K562 (cell line): ENCODE results near the gene TDRD12. TPM values are rescaled to one million over a fixed set of nuclear protein-coding genes. Genes with fewer than 3 reads are reported as not detected.

Experiments
- ATAC-seq: fragments of 200-7000 bp; cut with Tn5 transposase; 3 replicates; pipeline ENCODE4 v1.9.1; 2020; ENCODE audit warnings: moderate library complexity
- BruUV-seq: library from RNA; stranded (reverse); fragments of 400-500 nt; replicated peaks from 2 replicates; lab custom pipeline; 2021; lab: Mats Ljungman, UMichigan
- CTCF ChIA-PET: fragments of 300-600 bp; formaldehyde crosslinking; extraction: SDS; loops from one replicate; lab custom pipeline; 2021; ENCODE audit warnings: low intra/inter-chr PET ratio; lab: Yijun Ruan, JAX
- POLR2A ChIA-PET: fragments of 300-600, 350-650 bp; sonication (Branson Sonifier 250); formaldehyde crosslinking; extraction: SDS; loops from one replicate; lab custom pipeline; 2021; ENCODE audit warnings: antibody characterized with exemption, inconsistent platforms; lab: Yijun Ruan, JAX
- DNase-seq, 4 experiments: peaks; one replicate each; pipeline versions ENCODE4 v3.0.0 to v3.0.0-alpha.2; 2011 to 2018; ENCODE audit warnings: low spot score in 3 of 4, mixed read lengths in 3 of 4; ENCODE audit errors: extremely low read depth in 1 of 4
- FAIRE-seq: peaks from 2 replicates; lab custom pipeline; 2011; peaks lifted over from hg19 to GRCh38; lab: Jason Lieb, UNC
- H2AFZ ChIP-seq: 2 replicates; pipeline ENCODE4 v1.6.0; 2011; ENCODE audit warnings: low read depth, low read length, control low read depth, inconsistent platforms
- H3K27ac ChIP-seq: fragments of 200-600 bp; 3 replicates; pipeline ENCODE4 v1.8.0; 2011; ENCODE audit warnings: low read depth, mild to moderate bottlenecking, control low read depth, inconsistent platforms, low read length, moderate library complexity, mixed read lengths; ENCODE audit errors: extremely low read depth
- H3K27me3 ChIP-seq, 2 experiments: fragments of 300-600 bp in 1 of 2; 2 replicates in 1 of 2; 3 replicates in 1 of 2; pipeline versions ENCODE4 v1.6.0 to v1.8.0; 2011; ENCODE audit warnings: inconsistent platforms in 2 of 2, low read length in 2 of 2, mild to moderate bottlenecking in 1 of 2, mixed read lengths in 1 of 2, moderate library complexity in 1 of 2; ENCODE audit not compliant: control insufficient read depth in 2 of 2, insufficient read depth in 2 of 2
- H3K36me3 ChIP-seq: fragments of 300-600 bp; 3 replicates; pipeline ENCODE4 v1.8.0; 2011; ENCODE audit warnings: mild to moderate bottlenecking, low read length, inconsistent platforms; ENCODE audit not compliant: control insufficient read depth, insufficient read depth
- H3K4me1 ChIP-seq, 2 experiments: fragments of 200-600 bp in 1 of 2; replicated peaks in 1 of 2; 2 replicates in 1 of 2; 3 replicates in 1 of 2; pipeline versions ENCODE4 v1.5.1 to v1.8.0; 2011; ENCODE audit warnings: inconsistent platforms in 2 of 2, low read length in 2 of 2, mild to moderate bottlenecking in 1 of 2, mixed read lengths in 1 of 2, moderate library complexity in 1 of 2; ENCODE audit not compliant: control insufficient read depth in 2 of 2, insufficient read depth in 2 of 2
- H3K4me2 ChIP-seq: 2 replicates; pipeline ENCODE4 v1.6.1; 2011; ENCODE audit warnings: low read length, control low read depth, inconsistent platforms, mixed read lengths; ENCODE audit not compliant: insufficient read depth
- H3K4me3 ChIP-seq: fragments of 200-600 bp; sonication (generic), shearing (Covaris generic); 2 replicates; pipeline ENCODE4 v1.5.1; 2016; ENCODE audit warnings: control low read depth, inconsistent platforms
- H3K79me2 ChIP-seq: fragments of 200-600 bp; 3 replicates; pipeline ENCODE4 v1.8.0; 2011; ENCODE audit warnings: low read length, inconsistent platforms; ENCODE audit not compliant: control insufficient read depth, insufficient read depth
- H3K9ac ChIP-seq, 2 experiments: 2 replicates each; pipeline versions ENCODE4 v1.6.0 to v1.6.1; 2011; ENCODE audit warnings: low read depth in 2 of 2, low read length in 2 of 2, control low read depth in 1 of 2, inconsistent platforms in 1 of 2, mild to moderate bottlenecking in 1 of 2, mixed read lengths in 1 of 2; ENCODE audit not compliant: insufficient read depth in 1 of 2
- H3K9me1 ChIP-seq: one replicate; pipeline ENCODE4 v1.6.0; 2011; ENCODE audit warnings: inconsistent platforms, mild to moderate bottlenecking, low read length, moderate library complexity; ENCODE audit not compliant: control insufficient read depth, insufficient read depth
- H3K9me3 ChIP-seq: replicated peaks from 2 replicates; pipeline ENCODE4 v1.5.1; 2011; ENCODE audit warnings: low read depth, low read length, inconsistent platforms; ENCODE audit not compliant: control insufficient read depth, insufficient read depth
- H4K20me1 ChIP-seq: replicated peaks from 2 replicates; pipeline ENCODE4 v1.6.1; 2011; ENCODE audit warnings: low read length, inconsistent platforms, mixed read lengths; ENCODE audit not compliant: control insufficient read depth, insufficient read depth
- KAT7 ChIP-seq: sonication (generic); formaldehyde crosslinking; IDR thresholded peaks from 2 replicates; pipeline ENCODE4 v1.8.0; 2022; ENCODE audit warnings: missing genetic modification reagents, mild to moderate bottlenecking, borderline replicate concordance
- SAFB ChIP-seq: fragments of 200-400 bp; formaldehyde crosslinking; IDR thresholded peaks from 2 replicates; pipeline ENCODE4 v1.6.1; 2017; ENCODE audit warnings: low read depth, low read length, borderline replicate concordance
- SMAD4 ChIP-seq: fragments of 250-450 bp; sonication (Bioruptor Pico); conservative IDR thresholded peaks from 2 replicates; pipeline ENCODE4 v1.8.0; 2021; ENCODE audit warnings: inconsistent platforms, mild to moderate bottlenecking, moderate library complexity
- TCF3 ChIP-seq: sonication (generic); formaldehyde crosslinking; IDR thresholded peaks from 2 replicates; pipeline ENCODE4 v1.4.0; 2020; ENCODE audit warnings: mild to moderate bottlenecking, missing genetic modification reagents
- ZNF239 ChIP-seq: fragments of 250-450 bp; sonication (Bioruptor Pico); IDR thresholded peaks from 2 replicates; pipeline ENCODE4 v1.4.0; 2020; ENCODE audit warnings: mild to moderate bottlenecking
- ZNF507 ChIP-seq: conservative IDR thresholded peaks from 2 replicates; pipeline ENCODE4 v1.6.1; 2017; ENCODE audit warnings: missing genetic modification characterization, missing compliant biosample characterization
- ZNF584 ChIP-seq: fragments of 200-800 bp; sonication (Bioruptor generic); IDR thresholded peaks from 2 replicates; pipeline ENCODE4 v1.6.1; 2016; ENCODE audit warnings: low read depth, mild to moderate bottlenecking, missing genetic modification characterization, missing compliant biosample characterization
- ZNF778 ChIP-seq: fragments of 450-650 bp; formaldehyde crosslinking; IDR thresholded peaks from 2 replicates; pipeline ENCODE4 v1.4.0; 2020; ENCODE audit warnings: mild to moderate bottlenecking, moderate library complexity
- WGBS: fragments of 100-300 bp; shearing (Covaris generic); methylation state at CpG from one replicate; pipeline ENCODE4 v1.1.6; 2016; ENCODE audit warnings: low coverage, mixed read lengths; ENCODE audit not compliant: insufficient coverage; ENCODE audit errors: missing lambda C conversion rate; 5-methylcytosine and 5-hydroxymethylcytosine counted together
- in situ Hi-C: fragments of 300-500 bp; cut with MboI; formaldehyde crosslinking; loops from 4 replicates; pipeline ENCODE4 v1.15.0; 2018; ENCODE audit warnings: inconsistent platforms, mixed read lengths
- intact Hi-C: fragments of 100-400 bp; cut with micrococcal nuclease; formaldehyde crosslinking; loops from 2 replicates; pipeline ENCODE4 v1.14.2; 2022
- polyA plus RNA-seq, 8 experiments: library from polyadenylated mRNA; depleted of rRNA in 4 of 8; stranded (reverse) in 5 of 8; unstranded in 3 of 8; fragments of >200 nt; fragmentation: Nextera tagmentation in 2 of 8; fragmentation: Illumina TruSeq in 1 of 8; extraction: Ambion mirVana in 2 of 8; extraction: Trizol in 1 of 8; gene quantifications; 2 replicates each; pipeline versions ENCODE4 v1.2.1 to v1.2.3, GENCODE V29; 2011 to 2014; ENCODE audit warnings: inconsistent platforms in 1 of 8, missing spikeins in 1 of 8
- total RNA-seq, 7 experiments: library from RNA; depleted of rRNA in 6 of 7; stranded (reverse); fragments of >200 nt in 6 of 7; fragmentation: Illumina TruSeq in 2 of 7; extraction: Trizol in 2 of 7; gene quantifications; 2 replicates each; pipeline versions ENCODE4 v1.2.1 to v1.2.3, GENCODE V29; 2011 to 2021; ENCODE audit warnings: low replicate concordance in 1 of 7
- TF ChIP-seq, protein P1 (sequence below): sonication (generic); formaldehyde crosslinking; IDR thresholded peaks from 2 replicates; pipeline ENCODE4 v1.8.0; 2022; ENCODE audit warnings: mild to moderate bottlenecking, missing genetic modification reagents

TDRD12 gene
- total and polyA plus RNA-seq, 9 of the 15 experiments (the other 6 are each of a cell fraction or from before 2014, with no cell fraction given) = 0.03 TPM; not detected in 8

- TF ChIP-seq KAT7 (CRISPR knock-in tag) = no peak
- no peak for TF ChIP-seq SMAD4 (CRISPR knock-in tag)
- no peak for TF ChIP-seq TCF3 (CRISPR knock-in tag)
- TF ChIP-seq ZNF507 (tag) = no peak
- TF ChIP-seq ZNF584 (CRISPR knock-in tag) = no peak
Measured at GRCh38 chr19:32743021-32743420, 23.5 kb downstream of the TDRD12 start (continued).

DNA sequence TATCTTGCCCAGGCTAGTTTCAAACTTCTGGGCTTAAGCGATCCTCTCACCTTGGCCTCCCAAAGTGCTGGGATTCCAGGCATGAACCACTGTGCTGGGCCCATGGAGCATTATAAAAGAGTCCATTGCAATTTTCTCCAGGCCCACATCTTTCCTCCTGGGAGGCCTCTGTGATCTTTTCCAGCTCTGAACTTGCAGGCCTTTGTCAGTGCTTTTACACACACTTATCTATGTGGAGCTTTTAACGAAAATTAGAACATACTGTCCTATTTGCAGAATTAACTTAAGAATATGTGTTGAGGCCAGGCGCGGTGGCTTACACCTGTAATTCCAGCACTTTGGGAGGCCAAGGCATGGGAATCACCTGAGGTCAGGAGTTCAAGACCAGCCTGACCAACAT is 23.9 kb downstream of the TDRD12 start:
- WGBS = 43% methylated on average over 4 of the region's 4 CpGs
- H3K9ac ChIP-seq = no peak overlapping the region
- no peaks in the 10 kb centered on the region for H3K36me3 ChIP-seq
- ChIA-PET POLR2A (no interaction called here), CTCF (no interaction called here)
- H3K27me3 ChIP-seq = peaks cover 3 to 11% of the 10 kb centered on the region in 2 experiments; a peak in 3 of 5 replicates
- ATAC-seq = no peak
- FAIRE-seq = no peak
- no peak overlapping the region for H3K4me3 ChIP-seq
- H3K79me2 ChIP-seq = no peaks in the 10 kb centered on the region
- DNase-seq = no peak
- no peaks in the 10 kb centered on the region for H3K9me1 ChIP-seq
- H4K20me1 ChIP-seq = no peaks in the 10 kb centered on the region
- no peak overlapping the region for H3K4me2 ChIP-seq
- intact Hi-C loops (no loop called here), in situ Hi-C loops (no loop called here)
- H3K4me1 ChIP-seq = peaks cover 0 to 3% of the 10 kb centered on the region in 2 experiments; a peak in 2 of 5 replicates
- BruUV-seq = no TSS peak
- H3K27ac ChIP-seq = no peak overlapping the region
- H2AFZ ChIP-seq = no peak overlapping the region
- no peaks in the 10 kb centered on the region for H3K9me3 ChIP-seq
- TF ChIP-seq ZNF778 (CRISPR knock-in tag) (no peak), SAFB (no peak), ZNF239 (peak; percentile 85)
- TF ChIP-seq, protein P1, sequence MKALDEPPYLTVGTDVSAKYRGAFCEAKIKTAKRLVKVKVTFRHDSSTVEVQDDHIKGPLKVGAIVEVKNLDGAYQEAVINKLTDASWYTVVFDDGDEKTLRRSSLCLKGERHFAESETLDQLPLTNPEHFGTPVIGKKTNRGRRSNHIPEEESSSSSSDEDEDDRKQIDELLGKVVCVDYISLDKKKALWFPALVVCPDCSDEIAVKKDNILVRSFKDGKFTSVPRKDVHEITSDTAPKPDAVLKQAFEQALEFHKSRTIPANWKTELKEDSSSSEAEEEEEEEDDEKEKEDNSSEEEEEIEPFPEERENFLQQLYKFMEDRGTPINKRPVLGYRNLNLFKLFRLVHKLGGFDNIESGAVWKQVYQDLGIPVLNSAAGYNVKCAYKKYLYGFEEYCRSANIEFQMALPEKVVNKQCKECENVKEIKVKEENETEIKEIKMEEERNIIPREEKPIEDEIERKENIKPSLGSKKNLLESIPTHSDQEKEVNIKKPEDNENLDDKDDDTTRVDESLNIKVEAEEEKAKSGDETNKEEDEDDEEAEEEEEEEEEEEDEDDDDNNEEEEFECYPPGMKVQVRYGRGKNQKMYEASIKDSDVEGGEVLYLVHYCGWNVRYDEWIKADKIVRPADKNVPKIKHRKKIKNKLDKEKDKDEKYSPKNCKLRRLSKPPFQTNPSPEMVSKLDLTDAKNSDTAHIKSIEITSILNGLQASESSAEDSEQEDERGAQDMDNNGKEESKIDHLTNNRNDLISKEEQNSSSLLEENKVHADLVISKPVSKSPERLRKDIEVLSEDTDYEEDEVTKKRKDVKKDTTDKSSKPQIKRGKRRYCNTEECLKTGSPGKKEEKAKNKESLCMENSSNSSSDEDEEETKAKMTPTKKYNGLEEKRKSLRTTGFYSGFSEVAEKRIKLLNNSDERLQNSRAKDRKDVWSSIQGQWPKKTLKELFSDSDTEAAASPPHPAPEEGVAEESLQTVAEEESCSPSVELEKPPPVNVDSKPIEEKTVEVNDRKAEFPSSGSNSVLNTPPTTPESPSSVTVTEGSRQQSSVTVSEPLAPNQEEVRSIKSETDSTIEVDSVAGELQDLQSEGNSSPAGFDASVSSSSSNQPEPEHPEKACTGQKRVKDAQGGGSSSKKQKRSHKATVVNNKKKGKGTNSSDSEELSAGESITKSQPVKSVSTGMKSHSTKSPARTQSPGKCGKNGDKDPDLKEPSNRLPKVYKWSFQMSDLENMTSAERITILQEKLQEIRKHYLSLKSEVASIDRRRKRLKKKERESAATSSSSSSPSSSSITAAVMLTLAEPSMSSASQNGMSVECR (CRISPR knock-in tag) = no peak
